GM19452 (cell line): ENCODE measurements around the gene CMTR1.
"Not testable (repeated sequence)": the region's sequence is repeated elsewhere in the genome, so short reads cannot be mapped to it uniquely, and the experiment has no call there.

Experiments used
- ATAC-seq: cut with Tn5 transposase; IDR thresholded peaks from one replicate; pipeline ENCODE4 v1.9.1; 2021; ENCODE audit not compliant: unreplicated experiment

Gene CMTR1

DNA sequence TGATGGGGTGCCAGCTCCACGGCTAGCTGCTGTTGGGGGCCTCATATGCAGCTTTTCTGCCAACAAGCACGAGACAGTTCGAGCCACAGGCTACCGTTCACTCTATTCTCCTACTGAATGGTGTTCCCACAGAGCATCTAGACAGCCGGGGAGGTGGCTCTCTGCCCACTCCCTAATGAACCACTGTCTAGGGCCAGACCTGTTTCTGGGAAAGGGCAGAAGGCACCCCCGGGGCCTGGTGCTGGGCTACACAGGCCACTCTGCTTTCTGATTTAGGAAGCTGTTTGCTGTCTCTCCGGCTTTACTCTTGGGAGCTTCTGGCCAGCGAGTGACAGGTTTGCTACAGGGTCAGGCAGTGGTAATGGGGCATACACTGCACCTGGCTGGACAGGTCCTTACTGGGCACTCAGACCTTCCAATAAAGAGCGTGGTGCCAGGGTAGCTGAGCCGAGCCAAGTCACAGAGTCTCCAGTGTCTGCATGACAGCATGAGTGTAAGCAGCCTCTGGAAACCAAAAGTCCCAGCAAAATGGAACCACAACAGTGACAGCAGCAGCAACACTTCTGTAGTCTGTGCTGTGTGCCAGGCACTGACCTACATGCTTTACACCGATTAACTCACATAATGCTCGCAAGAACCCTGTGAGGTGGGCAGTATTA, 58.3 kb downstream of the CMTR1 start:
- no peak for ATAC-seq

DNA sequence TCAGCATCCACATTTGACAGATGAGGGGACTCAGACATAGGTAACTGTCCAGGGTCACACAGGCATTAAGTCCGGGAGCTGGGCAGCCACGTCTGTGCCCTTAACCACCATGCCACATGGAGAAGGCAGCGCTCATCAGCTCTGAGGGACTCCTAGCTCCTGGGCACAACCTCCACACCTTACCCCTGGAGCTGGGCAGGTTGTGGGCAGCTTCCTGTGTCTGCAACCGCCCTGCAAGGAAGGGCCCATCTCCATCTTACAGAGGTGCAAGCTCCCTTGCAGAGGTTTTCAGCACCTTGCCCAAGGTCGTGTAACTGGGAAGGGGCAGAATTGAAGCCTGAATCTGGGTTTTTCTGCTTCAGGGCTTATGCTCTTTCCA, 58.8 kb downstream of the CMTR1 start:
- no peak for ATAC-seq

DNA sequence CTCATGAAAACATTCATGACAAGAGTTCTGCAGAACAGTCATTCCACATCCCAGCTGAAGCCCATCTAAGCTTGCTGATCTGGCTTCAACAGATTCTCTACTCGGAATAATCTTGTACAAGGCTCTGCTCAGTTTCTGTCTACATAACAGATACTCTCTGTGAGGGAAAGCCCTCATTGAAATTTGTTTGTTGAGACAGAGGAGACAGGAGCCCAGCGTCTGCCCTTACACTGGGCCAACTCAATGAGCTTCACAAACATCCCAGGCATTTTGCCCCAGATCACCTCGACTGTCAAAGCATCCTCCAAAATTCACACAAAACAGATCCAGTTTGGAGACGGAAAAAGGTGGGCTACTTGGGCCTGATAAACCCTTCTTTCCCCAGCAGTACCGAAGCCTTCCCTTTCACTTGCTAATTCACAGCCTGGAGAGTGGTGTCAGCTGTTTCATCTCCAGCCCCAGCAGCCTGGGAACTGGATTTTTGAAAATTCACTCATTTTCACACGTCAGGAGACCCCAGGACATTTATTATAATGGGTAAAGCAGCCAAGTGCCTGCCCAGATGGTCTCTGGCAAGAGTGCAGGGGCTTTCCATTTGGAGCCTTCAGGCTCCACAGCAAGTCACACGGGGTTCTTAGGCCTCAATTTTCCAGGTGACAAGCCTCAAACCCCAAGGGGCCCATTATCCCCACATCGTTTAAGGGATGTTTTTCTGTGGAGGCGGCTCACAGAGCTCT, 59.4 kb downstream of the CMTR1 start:
- ATAC-seq, result no peak

DNA sequence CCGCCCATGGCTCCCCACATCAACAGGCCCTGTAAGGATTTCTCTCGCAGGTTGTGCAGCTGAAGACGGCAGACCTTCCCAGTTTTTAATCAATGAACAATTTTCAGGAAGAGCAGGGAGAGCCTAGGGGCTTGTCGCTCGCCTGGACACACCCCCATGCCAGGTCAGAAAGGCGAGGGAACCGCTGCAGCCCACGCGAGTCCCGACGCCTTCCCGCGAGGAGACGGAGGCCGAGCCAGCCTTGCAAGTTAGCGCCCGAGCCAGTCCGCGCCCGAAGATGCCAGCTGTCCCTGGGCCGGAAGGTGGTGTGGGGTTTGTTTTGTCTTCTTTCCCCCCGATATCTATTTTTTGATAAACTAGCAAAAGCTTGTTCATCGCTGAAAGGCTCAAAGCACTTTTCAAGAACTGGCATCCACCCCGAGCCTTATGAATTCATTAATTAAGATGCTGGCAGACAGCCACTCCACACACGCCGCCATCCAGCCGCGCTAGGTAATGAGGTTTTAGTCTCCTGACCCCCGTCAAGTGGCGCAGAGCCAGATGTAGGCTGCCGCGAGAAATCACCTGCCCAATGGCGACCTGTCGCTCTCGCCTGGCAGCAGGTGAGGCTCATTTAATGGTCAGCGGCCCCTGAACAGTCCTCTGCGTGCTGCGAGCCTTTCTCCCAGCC, 60.1 kb downstream of the CMTR1 start:
- ATAC-seq, result no peak

DNA sequence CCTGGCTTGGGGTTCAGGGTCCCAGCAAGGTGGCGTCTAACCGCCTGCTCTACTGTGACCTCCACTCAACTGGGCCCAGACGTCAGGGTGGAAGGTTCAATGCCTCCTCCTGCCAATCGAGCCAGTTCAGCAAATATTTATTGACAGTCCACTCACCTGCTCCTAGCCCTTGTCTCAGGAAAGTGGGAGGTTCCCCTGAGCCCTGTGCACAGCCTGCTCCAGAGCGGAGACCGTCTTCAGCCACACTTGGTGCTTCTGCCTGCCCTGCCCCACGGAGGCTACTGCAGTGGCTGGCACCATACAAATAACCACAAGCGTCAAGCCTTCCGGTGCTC, 60.6 kb downstream of the CMTR1 start:
- ATAC-seq, result no peak

DNA sequence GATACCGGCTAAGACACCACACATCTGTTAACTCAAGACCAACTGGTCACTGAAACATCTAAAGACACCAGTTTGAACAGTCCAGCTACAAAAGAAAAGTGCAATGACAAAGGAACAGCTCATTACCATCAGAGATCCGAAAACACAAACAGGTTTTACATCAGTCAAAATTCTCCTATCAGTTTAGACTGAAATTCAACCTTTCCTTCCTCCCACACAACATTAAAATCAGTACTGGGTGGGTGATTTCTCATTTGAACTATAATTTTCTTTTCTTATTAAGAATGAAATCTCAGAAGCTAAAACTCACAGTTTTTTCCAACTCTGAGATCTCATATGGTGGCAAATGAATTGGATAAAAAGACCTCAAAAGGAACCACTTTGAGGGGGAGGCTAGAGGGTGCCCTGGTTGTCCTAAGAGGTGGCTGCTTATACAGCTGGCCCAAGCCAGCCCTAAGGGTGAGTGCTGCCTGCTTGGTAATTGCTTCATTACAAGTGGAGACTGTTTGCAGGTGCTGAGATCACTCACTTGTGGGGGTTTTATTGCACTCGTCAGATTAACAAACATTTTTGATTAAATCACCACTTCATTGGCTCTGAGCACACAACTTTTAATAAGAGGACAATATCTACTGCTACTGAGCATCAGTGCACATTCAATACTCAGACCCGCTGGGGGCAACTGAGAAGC, 62.4 kb downstream of the CMTR1 start:
- ATAC-seq, result no peak

DNA sequence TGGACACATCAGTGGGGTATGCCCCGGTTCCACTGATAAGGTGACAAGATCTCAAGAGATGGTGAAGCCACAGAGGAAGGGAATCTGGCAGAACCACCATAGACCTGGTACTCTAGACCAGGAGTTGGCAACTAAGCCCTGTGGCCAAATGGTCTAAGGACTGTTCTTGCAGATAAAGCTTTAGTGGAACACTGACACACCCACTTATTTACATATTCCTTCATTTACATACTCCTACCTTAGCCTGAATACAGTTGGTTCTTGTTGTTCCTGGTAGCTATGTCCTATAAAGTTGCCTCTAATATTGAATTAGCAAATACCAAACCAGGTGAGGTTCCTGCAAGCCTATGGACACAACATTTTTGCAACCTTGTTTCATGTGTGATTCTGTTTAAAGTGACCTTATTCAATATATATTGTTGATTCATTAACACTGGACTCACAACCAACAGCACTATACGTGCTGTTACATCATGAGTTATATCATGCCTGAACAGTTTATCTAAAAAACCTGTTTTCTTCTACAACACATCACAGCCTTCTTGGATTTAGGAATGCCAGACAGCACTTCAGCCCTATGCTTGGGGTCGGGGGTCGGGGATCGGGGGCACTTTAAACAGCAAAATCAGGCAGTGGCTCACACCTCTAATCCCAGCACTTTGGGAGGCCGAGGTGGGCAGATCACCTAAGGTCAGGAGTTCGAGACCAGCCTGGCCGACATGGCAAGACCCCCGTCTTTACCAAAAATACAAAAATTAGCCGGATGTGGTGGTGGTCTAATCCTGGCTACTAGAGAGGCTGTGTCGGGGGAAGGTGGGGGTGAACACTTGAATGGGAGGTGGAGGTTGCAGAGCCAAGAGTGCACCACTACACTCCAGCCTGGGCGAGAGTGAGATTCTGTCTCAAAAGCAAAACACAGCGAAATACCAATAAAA, 64.2 kb downstream of the CMTR1 start:
- no peak for ATAC-seq

DNA sequence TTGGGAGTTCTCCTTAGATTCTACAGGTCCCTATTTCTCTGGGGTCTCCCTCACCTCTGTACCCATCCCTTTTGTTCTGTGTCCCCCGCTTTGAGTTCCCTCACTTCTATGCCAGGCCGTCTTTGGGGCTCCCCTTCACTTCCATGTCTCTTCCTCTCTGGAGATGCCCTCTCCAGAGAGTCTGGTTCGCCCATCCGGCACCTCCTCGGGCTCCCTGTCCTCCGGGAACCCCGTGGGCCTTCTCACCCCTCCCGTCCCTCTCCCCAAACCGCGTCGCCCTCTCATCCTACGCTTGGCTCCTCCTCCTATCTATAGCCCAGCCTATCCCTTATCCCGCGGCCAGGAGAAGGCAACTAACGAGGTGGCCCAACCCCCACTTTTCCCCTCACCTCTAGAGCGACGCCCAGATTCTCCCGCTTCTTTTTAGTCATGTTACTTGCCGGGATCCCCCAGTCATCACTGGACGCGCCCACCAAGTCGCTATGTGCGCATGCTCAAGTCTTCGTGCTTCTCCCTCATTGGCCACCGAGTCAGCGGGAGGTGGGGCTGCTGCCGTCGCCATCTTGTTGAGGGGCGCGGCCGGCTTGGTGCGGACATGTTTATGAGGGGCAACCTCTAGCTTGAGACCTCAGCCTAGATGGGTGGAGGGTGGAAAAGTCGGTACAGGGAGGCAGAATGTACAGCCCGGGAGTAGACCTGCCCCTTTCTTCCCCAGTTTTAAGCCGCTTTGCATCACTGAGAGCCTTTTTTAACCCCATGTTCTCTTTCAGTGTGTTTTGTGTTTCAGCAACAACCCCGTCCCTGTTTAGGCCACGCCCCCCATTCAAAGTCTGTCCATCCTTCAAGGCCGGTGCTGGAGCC, 66.6 kb downstream of the CMTR1 start, which contains the start of gene CCDC167:
Gene CCDC167 (minus strand): TSS at position 461 of the 861 bp plus-strand sequence. CDS start 30 bp downstream, at position 431.
- peak; percentile 90 for ATAC-seq

DNA sequence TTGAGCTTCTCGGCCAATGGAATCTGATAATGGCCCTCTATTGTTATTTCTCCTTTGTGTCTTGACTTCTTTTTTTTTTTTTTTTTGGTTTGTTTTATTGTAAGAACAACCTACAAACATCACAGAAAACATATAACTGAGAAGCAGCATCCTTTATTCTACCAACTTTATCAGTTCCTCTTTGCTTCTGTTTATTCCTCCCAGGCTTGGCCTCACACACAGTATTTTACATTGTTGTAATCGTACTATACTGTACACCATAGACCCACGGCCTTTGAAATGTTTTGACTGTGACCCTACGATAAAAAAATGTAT, 67.2 kb downstream of the CMTR1 start:
- no peak for ATAC-seq

DNA sequence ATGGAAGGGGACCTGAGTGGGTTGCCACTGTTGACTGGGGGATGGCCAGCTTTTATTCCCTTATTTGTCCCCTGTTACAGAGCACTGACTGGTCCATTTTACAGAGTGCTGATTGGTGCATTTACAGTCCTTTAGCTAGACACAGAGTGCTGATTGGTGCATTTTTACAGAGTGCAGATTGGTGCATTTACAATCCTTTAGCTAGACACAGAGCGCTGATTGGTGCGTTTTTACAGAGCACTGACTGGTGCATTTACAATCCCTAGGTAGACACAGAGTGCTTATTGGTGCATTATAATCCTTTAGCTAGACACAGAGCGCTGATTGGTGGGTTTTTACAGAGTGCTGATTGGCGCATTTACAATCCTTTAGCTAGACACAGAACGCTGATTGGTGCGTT, 67.9 kb downstream of the CMTR1 start:
- ATAC-seq, result not testable (repeated sequence)

DNA sequence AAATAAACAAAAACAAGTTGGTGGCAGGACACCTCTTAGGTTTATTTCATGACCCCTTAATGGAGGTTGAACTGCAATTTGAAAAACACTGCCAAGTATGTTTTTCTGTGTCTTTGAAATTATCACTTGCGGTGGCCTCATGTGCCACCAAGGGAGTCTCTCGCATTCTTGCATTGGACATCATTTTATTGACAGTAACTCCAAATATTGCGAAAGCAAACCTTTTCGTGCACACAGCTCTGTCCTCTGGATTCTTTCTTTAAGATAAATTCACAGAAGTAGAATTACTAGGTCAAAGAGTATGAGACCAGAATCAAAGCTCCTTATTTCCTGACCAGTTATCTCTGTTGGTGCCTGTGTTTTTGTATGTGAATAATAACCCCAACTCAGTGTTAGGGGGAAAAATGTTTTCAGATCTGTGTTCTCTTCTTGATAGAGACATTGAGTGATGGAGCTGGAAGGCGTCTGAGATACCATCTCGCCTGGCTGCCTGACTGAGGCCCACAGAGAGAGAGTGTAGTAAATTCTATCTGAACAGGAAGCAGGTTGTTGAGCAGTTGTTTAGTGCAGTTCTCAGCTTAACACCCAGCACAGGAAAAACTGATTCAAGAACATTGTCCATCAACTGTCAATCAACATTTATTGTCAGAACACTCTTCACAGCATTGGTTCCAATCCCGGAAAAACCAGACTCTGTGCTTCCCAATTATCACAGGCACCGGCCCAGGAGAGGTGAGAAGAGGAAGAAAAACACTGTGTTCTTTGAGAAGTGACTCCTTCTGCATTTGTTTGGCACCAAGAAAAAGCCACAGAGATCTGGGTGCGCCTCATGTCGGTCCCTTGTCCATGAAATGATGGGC, 68.8 kb downstream of the CMTR1 start:
- no peak for ATAC-seq

DNA sequence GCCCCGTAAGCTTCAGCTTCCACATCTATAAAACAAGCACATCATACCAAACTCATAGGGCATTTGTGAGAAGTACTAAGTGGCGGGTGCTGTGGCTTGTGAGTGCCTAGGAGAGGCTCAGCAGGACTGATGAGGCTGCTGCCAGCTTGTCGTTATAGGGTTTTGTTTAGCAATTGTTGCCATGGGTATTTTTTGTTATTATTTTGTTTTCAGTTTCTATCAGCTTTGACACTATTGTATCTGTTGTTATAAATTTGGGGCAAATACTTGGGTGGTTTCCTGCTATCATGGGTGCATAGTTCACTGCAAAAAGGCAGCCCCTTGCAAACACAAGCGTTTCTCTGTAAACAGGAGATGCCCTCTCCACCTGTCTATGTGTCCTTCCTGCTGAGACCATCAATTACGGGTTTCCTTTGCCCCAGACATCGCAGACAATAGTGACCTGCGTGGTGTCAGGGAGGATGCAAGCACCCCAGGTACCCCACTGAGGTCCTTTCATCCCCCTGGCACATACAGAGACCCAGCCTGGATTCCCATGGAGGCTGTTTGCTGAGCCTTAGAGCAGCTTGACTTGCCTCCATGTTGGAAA, 69.8 kb downstream of the CMTR1 start:
- ATAC-seq, result no peak

DNA sequence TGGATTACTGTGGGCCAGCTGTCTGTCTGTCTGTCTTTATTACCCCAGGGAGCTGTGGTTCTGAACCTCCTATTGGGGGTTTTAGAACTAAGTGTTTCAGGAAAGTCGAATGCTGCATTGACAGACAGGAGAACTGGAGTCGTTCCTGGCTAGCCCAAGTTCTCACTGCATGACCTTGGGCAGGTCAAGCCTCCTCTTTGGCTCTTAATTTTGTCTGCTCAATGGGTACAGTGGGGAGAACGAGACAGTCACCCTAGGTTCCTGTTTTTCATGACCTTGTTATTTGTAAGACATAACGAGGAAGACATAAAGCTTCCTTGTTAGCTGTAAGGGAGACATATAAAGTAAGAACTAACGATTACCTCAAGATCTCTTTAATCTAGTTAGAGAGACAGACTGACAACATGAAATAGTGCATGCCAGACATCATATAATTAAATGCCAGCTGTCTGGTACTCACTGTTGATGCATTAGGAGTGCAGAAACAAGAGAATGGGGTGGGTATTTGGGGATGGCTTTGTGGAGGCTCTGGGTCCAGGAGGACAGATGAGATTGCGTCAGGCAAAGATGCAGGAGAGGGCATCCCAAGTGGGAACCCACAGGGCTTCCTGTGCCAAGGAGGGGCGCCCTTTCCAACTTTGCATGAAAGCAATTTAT, 70.4 kb downstream of the CMTR1 start:
- no peak for ATAC-seq

DNA sequence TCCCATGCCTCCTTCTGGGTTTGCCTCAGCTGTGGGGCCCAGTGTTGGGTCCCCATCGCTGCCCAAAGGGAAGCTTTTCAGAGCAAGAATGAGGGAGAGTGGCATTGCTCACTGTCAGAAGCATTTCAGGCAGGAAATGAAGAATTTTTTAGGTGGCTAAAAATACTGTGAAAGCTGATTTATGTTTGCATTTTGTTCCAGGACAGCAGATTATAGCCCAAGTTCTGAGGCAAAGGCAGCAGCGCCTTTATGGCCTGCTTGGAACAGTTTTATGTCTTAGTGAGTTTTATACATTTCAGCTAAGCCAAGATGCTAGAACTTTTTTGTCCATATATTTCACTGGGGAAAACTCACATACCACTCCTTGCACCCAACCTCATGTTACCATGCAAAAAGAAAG, 71.0 kb downstream of the CMTR1 start:
- ATAC-seq, result no peak

DNA sequence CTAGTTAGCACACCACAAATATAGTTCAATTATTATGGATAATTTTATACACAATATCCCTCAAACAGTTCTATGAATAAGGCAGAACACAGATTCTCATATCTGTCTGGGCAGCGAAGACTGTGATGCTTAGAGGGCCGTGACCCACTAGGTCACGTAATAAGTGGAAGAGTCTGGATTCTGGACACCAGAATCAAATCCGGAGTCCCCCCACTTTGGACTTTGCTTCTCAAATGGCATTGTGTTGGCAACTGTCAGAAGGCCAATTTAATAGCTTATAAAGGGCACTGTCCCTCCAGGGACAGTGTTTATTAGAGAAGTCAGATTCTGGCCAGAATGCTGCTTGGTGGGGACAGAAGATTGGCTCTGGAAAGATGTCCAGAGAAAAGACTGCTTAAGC, 73.5 kb downstream of the CMTR1 start:
- no peak for ATAC-seq

DNA sequence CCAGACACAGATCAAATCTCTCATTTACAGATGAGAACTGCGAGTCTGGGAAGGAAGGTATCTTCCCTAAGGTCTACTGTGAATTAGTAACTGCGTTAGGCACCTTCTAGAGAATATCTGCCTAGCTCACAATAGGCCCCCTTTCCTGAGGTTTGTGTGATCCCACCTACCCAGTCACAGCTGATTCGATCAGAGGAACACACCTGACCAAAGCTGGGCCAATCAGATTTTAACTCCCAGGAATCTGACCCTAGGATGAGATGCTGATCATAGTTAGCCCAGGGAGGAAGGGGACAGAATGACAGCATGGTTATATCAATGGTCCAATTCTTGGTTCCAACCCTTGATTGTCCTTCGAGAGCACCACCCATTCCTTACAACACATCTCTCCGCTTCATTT, 74.1 kb downstream of the CMTR1 start:
- no peak for ATAC-seq

DNA sequence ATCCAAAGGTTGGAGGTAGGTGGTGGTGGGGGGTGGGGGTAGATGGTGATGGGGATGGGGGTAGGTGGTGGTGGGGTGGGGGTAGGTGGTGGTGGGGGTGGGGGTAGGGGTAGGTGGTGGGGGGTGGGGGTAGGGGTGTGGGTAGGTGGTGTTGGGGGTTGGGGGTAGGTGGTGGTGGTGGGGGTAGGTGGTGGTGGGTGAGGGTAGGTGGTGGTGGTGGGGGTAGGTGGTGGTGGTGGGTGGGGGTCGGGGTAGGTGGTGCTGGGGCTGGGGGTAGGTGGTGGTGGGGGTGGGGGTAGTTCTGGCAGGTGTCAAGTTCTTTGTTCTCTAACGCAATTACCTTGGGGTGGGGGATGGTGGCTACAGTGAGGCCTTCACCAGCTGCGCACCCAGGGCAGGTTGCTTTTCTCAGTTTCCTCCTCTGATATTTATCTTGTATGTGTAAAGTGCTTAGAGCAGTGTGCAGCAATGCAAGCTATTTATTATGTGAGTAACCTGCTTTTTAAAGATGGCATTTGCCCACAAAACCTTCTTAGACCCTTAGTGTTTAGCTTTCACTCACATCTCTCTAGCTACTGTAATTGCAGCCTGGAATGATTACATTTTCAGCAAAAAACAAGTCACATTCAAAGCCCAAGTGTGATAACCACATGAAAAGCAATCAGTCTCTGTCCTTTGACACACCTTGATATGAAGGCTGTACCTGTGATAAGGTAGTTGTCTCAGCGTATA, 74.8 kb downstream of the CMTR1 start:
- no peak for ATAC-seq
